ENCODE measurements around the gene SMAD3.

DNA sequence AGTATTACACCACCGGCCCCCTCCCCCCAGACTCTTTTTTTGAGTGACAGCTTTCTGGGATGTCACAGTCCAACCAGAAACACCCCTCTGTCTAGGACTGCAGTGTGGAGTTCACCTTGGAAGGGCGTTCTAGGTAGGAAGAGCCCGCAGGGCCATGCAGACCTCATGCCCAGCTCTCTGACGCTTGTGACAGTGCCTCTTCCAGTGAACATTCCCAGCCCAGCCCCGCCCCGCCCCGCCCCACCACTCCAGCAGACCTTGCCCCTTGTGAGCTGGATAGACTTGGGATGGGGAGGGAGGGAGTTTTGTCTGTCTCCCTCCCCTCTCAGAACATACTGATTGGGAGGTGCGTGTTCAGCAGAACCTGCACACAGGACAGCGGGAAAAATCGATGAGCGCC lies 125.4 kb downstream of the SMAD3 start:
- TF ChIP-seq ZNF274 (IDR thresholded peaks at IDR 0.05; ENCODE audit: low read depth, low read length) (no peak), YY1 (IDR thresholded peaks at IDR 0.05; ENCODE audit: insufficient read depth, insufficient read length) (no peak)
